ENCODE data around the gene WDR1.
A peak's percentile ranks its signal among the peaks of the same experiment; 100 is the strongest.

Gene WDR1

GRCh38 chr4:10114147-10114546, 2.5 kb downstream of the WDR1 start:
- no peak for DNase-seq (ENCODE audit: low spot score)

- DNase-seq (ENCODE audit: low spot score), result no peak
These were observed 3.1 kb downstream of the WDR1 start for GRCh38 chr4:10113362-10114047.

GRCh38 chr4:10112658-10113284, 3.8 kb downstream of the WDR1 start:
- DNase-seq (ENCODE audit: low spot score), result no peak

- DNase-seq (ENCODE audit: low spot score), result no peak
These were observed 5.4 kb downstream of the WDR1 start for GRCh38 chr4:10111067-10111801.

- DNase-seq (ENCODE audit: low spot score), result no peak
These were observed 6.5 kb downstream of the WDR1 start for GRCh38 chr4:10109995-10110670.

GRCh38 chr4:10108818-10109783, 7.5 kb downstream of the WDR1 start:
- DNase-seq (ENCODE audit: low spot score), result peak; percentile 55

- no peak for DNase-seq (ENCODE audit: low spot score)
These were observed 8.2 kb downstream of the WDR1 start for GRCh38 chr4:10108391-10108790.

- DNase-seq (ENCODE audit: low spot score), result no peak
These were observed 9.2 kb downstream of the WDR1 start for GRCh38 chr4:10107111-10108091.

GRCh38 chr4:10106421-10107039, 10.1 kb downstream of the WDR1 start:
- DNase-seq (ENCODE audit: low spot score), result peak; percentile 71

- no peak for DNase-seq (ENCODE audit: low spot score)
These were observed 10.7 kb downstream of the WDR1 start for GRCh38 chr4:10105920-10106319.

GRCh38 chr4:10105421-10105820, 11.2 kb downstream of the WDR1 start:
- DNase-seq (ENCODE audit: low spot score), result no peak

GRCh38 chr4:10104991-10105276, 11.7 kb downstream of the WDR1 start:
- DNase-seq (ENCODE audit: low spot score), result no peak

- DNase-seq (ENCODE audit: low spot score), result no peak
These were observed 12.2 kb downstream of the WDR1 start for GRCh38 chr4:10104211-10104990.

- no peak for DNase-seq (ENCODE audit: low spot score)
These were observed 13.9 kb downstream of the WDR1 start for GRCh38 chr4:10102474-10103332.

GRCh38 chr4:10101671-10102473, 14.7 kb downstream of the WDR1 start:
- no peak for DNase-seq (ENCODE audit: low spot score)

- peak; percentile 36 for DNase-seq (ENCODE audit: low spot score)
These were observed 15.8 kb downstream of the WDR1 start for GRCh38 chr4:10100734-10101216.

All from CD4-positive, alpha-beta T cell treated with Interleukin-6 at 100 ng/mL for 8 hours (primary cell).